Left lung (tissue), 10 donors: ENCODE results near the gene SDCCAG8. TPM values are rescaled to one million over a fixed set of nuclear protein-coding genes. Genes with fewer than 3 reads are reported as not detected.

Source experiments
- ATAC-seq: fragments of 200-7000 bp; cut with Tn5 transposase; one replicate; pipeline ENCODE4 v1.9.1; 2020; ENCODE audit warnings: moderate library complexity
- DNase-seq, 4 donors: peaks; one replicate each; pipeline ENCODE4 v3.0.0-alpha.2; 2013 to 2020
- H3K27ac ChIP-seq, 2 donors: fragments of 200-600 bp; sonication (generic) in 1 of 2; one replicate each; pipeline versions ENCODE4 v1.5.0 to v1.8.0; 2020 to 2021
- H3K27me3 ChIP-seq, 2 donors: fragments of 200-600 bp; sonication (generic) in 1 of 2; one replicate each; pipeline versions ENCODE4 v1.5.0 to v1.8.0; 2020 to 2021
- H3K36me3 ChIP-seq, 2 donors: fragments of 200-600 bp; sonication (generic) in 1 of 2; one replicate each; pipeline versions ENCODE4 v1.5.0 to v1.8.0; 2020 to 2021
- H3K4me1 ChIP-seq, 2 donors: fragments of 200-600 bp; one replicate each; pipeline ENCODE4 v1.8.0; 2021
- H3K4me3 ChIP-seq, 2 donors: fragments of 200-600 bp; sonication (generic) in 1 of 2; one replicate each; pipeline versions ENCODE4 v1.5.0 to v1.8.0; 2020 to 2021; ENCODE audit warnings: mild to moderate bottlenecking in 1 of 2
- H3K9me3 ChIP-seq, 2 donors: fragments of 200-600 bp; sonication (generic) in 1 of 2; one replicate each; pipeline versions ENCODE4 v1.5.0 to v1.8.0; 2020 to 2021
- CTCF ChIP-seq, 2 donors: fragments of 200-600 bp; sonication (generic) in 1 of 2; IDR thresholded peaks; one replicate each; pipeline versions ENCODE4 v1.5.0 to v1.8.0; 2021; ENCODE audit warnings: antibody characterized with exemption in 2 of 2
- intact Hi-C, 2 donors: fragments of 100-400 bp; cut with DNase I; formaldehyde crosslinking; loops; one replicate each; pipeline versions ENCODE4 v1.11.2 to v1.14.2; 2022
- polyA plus RNA-seq, 6 donors: library from polyadenylated mRNA; unstranded; fragments of 120-200 nt; gene quantifications; one replicate each; pipeline ENCODE4 v1.2.1, GENCODE V29; 2013; ENCODE audit not compliant: insufficient read length in 6 of 6
- total RNA-seq, 2 donors: library from RNA; stranded (reverse); fragmentation: NEBNext Ultra II Directional; extraction: Animal tissue kit (Norgen Biotek cat#: 25700); gene quantifications; one replicate each; pipeline ENCODE4 v1.2.1, GENCODE V29; 2021
- donor health status: DM: no; HTN: yes; CAD: no.
- donor health status: DM: no; HTN: no; CAD: no.

SDCCAG8 gene
- total and polyA plus RNA-seq, 8 donors, result 36.6 to 83.7 (median 44.6) TPM

- peaks cover 0 to 5% of the 10 kb centered on the region in 2 donors for H3K36me3 ChIP-seq
- no peak for ATAC-seq
- H3K4me1 ChIP-seq, result peaks cover 0 to 27% of the 10 kb centered on the region in 2 donors
- no peak for DNase-seq
- TF ChIP-seq CTCF (IDR thresholded peaks at IDR 0.05), result no peak
- H3K9me3 ChIP-seq, result no peaks in the 10 kb centered on the region
- H3K27me3 ChIP-seq, result no peaks in the 10 kb centered on the region
- peak overlapping the region in 1 of 2 donors; percentile 35 for H3K27ac ChIP-seq
- no peak overlapping the region for H3K4me3 ChIP-seq
- intact Hi-C loops, result no loop called here
These were observed 187.7 kb downstream of the SDCCAG8 start for GRCh38 chr1:243443557-243443956.

- no peak overlapping the region for H3K27ac ChIP-seq
These were observed 191.5 kb downstream of the SDCCAG8 start for GRCh38 chr1:243447347-243447746.

GRCh38 chr1:243447844-243448243 lies 192.0 kb downstream of the SDCCAG8 start:
- Histone ChIP-seq H3K36me3 (peaks cover 0 to 10% of the 10 kb centered on the region in 2 donors), H3K27ac (no peak overlapping the region), H3K4me3 (no peak overlapping the region), H3K27me3 (no peaks in the 10 kb centered on the region), H3K9me3 (no peaks in the 10 kb centered on the region), H3K4me1 (peaks cover 0 to 32% of the 10 kb centered on the region in 2 donors)
- no peak for TF ChIP-seq CTCF (IDR thresholded peaks at IDR 0.05)
- intact Hi-C loops, result no loop called here
- ATAC-seq (no peak), DNase-seq (no peak)

More at GRCh38 chr1:243447347-243447746, 191.5 kb downstream of the SDCCAG8 start:
- intact Hi-C loops, result no loop called here
- peaks cover 0 to 10% of the 10 kb centered on the region in 2 donors for H3K36me3 ChIP-seq
- ATAC-seq (peak; percentile 59), DNase-seq (peak in 1 of 4 donors; percentile 14)
- TF ChIP-seq CTCF (IDR thresholded peaks at IDR 0.05), result no peak
- H3K9me3 ChIP-seq, result no peaks in the 10 kb centered on the region
- H3K4me3 ChIP-seq, result no peak overlapping the region
- H3K27me3 ChIP-seq, result no peaks in the 10 kb centered on the region
- peaks cover 0 to 35% of the 10 kb centered on the region in 2 donors for H3K4me1 ChIP-seq

GRCh38 chr1:243449373-243449772 lies 193.5 kb downstream of the SDCCAG8 start:
- H3K27ac ChIP-seq, result no peak overlapping the region
- no peaks in the 10 kb centered on the region for H3K27me3 ChIP-seq
- H3K4me1 ChIP-seq, result peaks cover 0 to 22% of the 10 kb centered on the region in 2 donors
- DNase-seq (no peak), ATAC-seq (no peak)
- H3K9me3 ChIP-seq, result no peaks in the 10 kb centered on the region
- H3K4me3 ChIP-seq, result no peak overlapping the region
- intact Hi-C loops, result no loop called here
- no peak for TF ChIP-seq CTCF (IDR thresholded peaks at IDR 0.05)
- H3K36me3 ChIP-seq, result peaks cover 0 to 10% of the 10 kb centered on the region in 2 donors

- intact Hi-C loops, result no loop called here
- no peak for DNase-seq
- H3K4me1 ChIP-seq, result peaks cover 0 to 18% of the 10 kb centered on the region in 2 donors
These were observed 196.3 kb downstream of the SDCCAG8 start for GRCh38 chr1:243452092-243452491.

More at GRCh38 chr1:243452092-243452491, 196.3 kb downstream of the SDCCAG8 start:
- no peaks in the 10 kb centered on the region for H3K9me3 ChIP-seq
- ATAC-seq, result peak; percentile 42
- H3K4me3 ChIP-seq, result no peak overlapping the region
- H3K27ac ChIP-seq, result no peak overlapping the region
- no peak for TF ChIP-seq CTCF (IDR thresholded peaks at IDR 0.05)
- H3K27me3 ChIP-seq, result no peaks in the 10 kb centered on the region
- peaks cover 0 to 8% of the 10 kb centered on the region in 2 donors for H3K36me3 ChIP-seq
